Liver (tissue), 9 donors: ENCODE measurements around the gene RNU2-63P. TPM values are rescaled to one million over a fixed set of nuclear protein-coding genes. Genes with fewer than 3 reads are reported as not detected.
A peak's percentile ranks its signal among the peaks of the same experiment; 100 is the strongest.

Experiments
- DNase-seq: peaks from one replicate; pipeline ENCODE4 v3.0.0-alpha.2; 2017; ENCODE audit warnings: low spot score
- H3K27ac ChIP-seq, 2 donors: one replicate each; pipeline ENCODE4 v1.7.0; 2013; ENCODE audit warnings: inconsistent platforms in 2 of 2, low read length in 2 of 2, control low read depth in 1 of 2, low read depth in 1 of 2, mild to moderate bottlenecking in 1 of 2
- H3K27me3 ChIP-seq, 4 donors: one replicate each; pipeline versions ENCODE4 v1.6.1 to v1.7.0; 2013; ENCODE audit warnings: low read length in 3 of 4, inconsistent platforms in 1 of 4, mild to moderate bottlenecking in 1 of 4, moderate library complexity in 1 of 4; ENCODE audit not compliant: control insufficient read depth in 4 of 4, insufficient read depth in 4 of 4
- H3K36me3 ChIP-seq, 4 donors: one replicate each; pipeline versions ENCODE4 v1.6.1 to v1.7.0; 2013; ENCODE audit warnings: low read length in 3 of 4, mild to moderate bottlenecking in 3 of 4, low read depth in 1 of 4, moderate library complexity in 1 of 4; ENCODE audit not compliant: control insufficient read depth in 4 of 4, insufficient read depth in 3 of 4
- H3K4me1 ChIP-seq, 4 donors: one replicate each; pipeline versions ENCODE4 v1.6.1 to v1.7.0; 2013; ENCODE audit warnings: low read length in 3 of 4, mild to moderate bottlenecking in 3 of 4, moderate library complexity in 1 of 4; ENCODE audit not compliant: control insufficient read depth in 4 of 4, insufficient read depth in 4 of 4
- H3K4me3 ChIP-seq, 3 donors: one replicate each; pipeline versions ENCODE4 v1.6.1 to v1.7.0; 2013; ENCODE audit warnings: low read length in 3 of 3, control low read depth in 1 of 3, low read depth in 1 of 3, mild to moderate bottlenecking in 1 of 3
- H3K9ac ChIP-seq, 2 donors: one replicate each; pipeline ENCODE4 v1.7.0; 2013; ENCODE audit warnings: low read length in 2 of 2, mild to moderate bottlenecking in 2 of 2, moderate library complexity in 2 of 2, control low read depth in 1 of 2, low read depth in 1 of 2
- H3K9me3 ChIP-seq, 4 donors: one replicate each; pipeline versions ENCODE4 v1.6.1 to v1.7.0; 2013; ENCODE audit warnings: low read length in 3 of 4; ENCODE audit not compliant: control insufficient read depth in 4 of 4
- ATF3 ChIP-seq: IDR thresholded peaks from 2 replicates; pipeline ENCODE4 v1.6.1; 2016; ENCODE audit warnings: antibody characterized with exemption
- CTCF ChIP-seq: fragments of 150-350 bp; IDR thresholded peaks from 2 replicates; pipeline ENCODE4 v1.5.1; 2017; ENCODE audit warnings: improper control_type of control experiment, low read depth, low read length; ENCODE audit not compliant: missing input control
- EGR1 ChIP-seq, 2 donors: IDR thresholded peaks; 2 replicates each; pipeline ENCODE4 v1.6.1; 2016 to 2018; ENCODE audit warnings: antibody characterized with exemption in 2 of 2, low read depth in 2 of 2
- FOXA2 ChIP-seq: IDR thresholded peaks from 2 replicates; pipeline ENCODE4 v1.6.1; 2016; ENCODE audit warnings: antibody characterized with exemption
- GABPA ChIP-seq, 2 donors: IDR thresholded peaks in 1 of 2; conservative IDR thresholded peaks in 1 of 2; 2 replicates each; pipeline ENCODE4 v1.6.1; 2016; ENCODE audit warnings: antibody characterized with exemption in 2 of 2, mild to moderate bottlenecking in 1 of 2, moderate library complexity in 1 of 2
- HNF4A ChIP-seq, 2 donors: conservative IDR thresholded peaks; 2 replicates each; pipeline ENCODE4 v1.6.1; 2016; ENCODE audit warnings: antibody characterized with exemption in 2 of 2, mild to moderate bottlenecking in 2 of 2
- JUND ChIP-seq, 2 donors: IDR thresholded peaks; 2 replicates each; pipeline ENCODE4 v1.6.1; 2016; ENCODE audit warnings: antibody characterized with exemption in 2 of 2
- MAX ChIP-seq: IDR thresholded peaks from 2 replicates; pipeline ENCODE4 v1.6.1; 2016; ENCODE audit warnings: antibody characterized with exemption
- NR2F2 ChIP-seq: IDR thresholded peaks from 2 replicates; pipeline ENCODE4 v1.6.1; 2016; ENCODE audit warnings: antibody characterized with exemption
- RAD21 ChIP-seq, 2 donors: IDR thresholded peaks; 2 replicates each; pipeline ENCODE4 v1.6.1; 2016; ENCODE audit warnings: antibody characterized with exemption in 2 of 2, mild to moderate bottlenecking in 2 of 2
- REST ChIP-seq: IDR thresholded peaks from 2 replicates; pipeline ENCODE4 v1.6.1; 2016; ENCODE audit warnings: antibody characterized with exemption, mild to moderate bottlenecking
- RXRA ChIP-seq, 2 donors: IDR thresholded peaks; 2 replicates each; pipeline ENCODE4 v1.6.1; 2017 to 2018; ENCODE audit warnings: antibody characterized with exemption in 2 of 2, mild to moderate bottlenecking in 1 of 2
- SP1 ChIP-seq: IDR thresholded peaks from 2 replicates; pipeline ENCODE4 v1.6.1; 2018; ENCODE audit warnings: antibody characterized with exemption, mild to moderate bottlenecking
- TAF1 ChIP-seq: conservative IDR thresholded peaks from 2 replicates; pipeline ENCODE4 v1.6.1; 2016; ENCODE audit warnings: antibody characterized with exemption, mild to moderate bottlenecking
- YY1 ChIP-seq: IDR thresholded peaks from 2 replicates; pipeline ENCODE4 v1.6.1; 2016; ENCODE audit warnings: antibody characterized with exemption, mild to moderate bottlenecking
- ZBTB33 ChIP-seq: IDR thresholded peaks from 2 replicates; pipeline ENCODE4 v1.6.1; 2016; ENCODE audit warnings: antibody characterized with exemption
- WGBS: extraction: QIAGEN DNeasy Blood & Tissue Kit; methylation state at CpG from one replicate; pipeline ENCODE4 v1.1.7; 2013; 5-methylcytosine and 5-hydroxymethylcytosine counted together
- polyA plus RNA-seq, 2 donors: library from polyadenylated mRNA; stranded (reverse) in 1 of 2; unstranded in 1 of 2; fragments of 200-250 nt in 1 of 2; fragments of >200 nt in 1 of 2; fragmentation: Nextera tagmentation in 1 of 2; extraction: Ambion mirVana in 1 of 2; gene quantifications; one replicate each; pipeline versions ENCODE4 v1.2.1 to v1.2.3, GENCODE V29; 2013 to 2015
- total RNA-seq, 2 donors: library from RNA; depleted of rRNA; stranded (reverse); fragments of >200 nt; gene quantifications; one replicate each; pipeline ENCODE4 v1.2.3, GENCODE V29; 2014
- donor health status: healthy.
- donor health status: healthy.
- donor health status: healthy.
- donor health status: healthy.
- donor health status: healthy.

Gene RNU2-63P
- total and polyA plus RNA-seq, 4 donors, result not detected

GRCh38 chr2:88055371-88056128 lies 39.2 kb upstream of the RNU2-63P start, which contains the start of gene KRCC1:
Gene KRCC1, minus strand, starts transcription at chr2:88055783. Its CDS starts 27,220 bp downstream, at chr2:88028563.
- H3K27ac ChIP-seq, result peak within 1 kb of the TSS; percentile 92 to 96
- WGBS, result under 1% methylated on average over 77 of the region's 77 CpGs
- peak; percentile 91 for DNase-seq
- peaks cover 4 to 27% (median 17%) of the 10 kb centered on the region in 4 donors for H3K4me1 ChIP-seq
- no peaks in the 10 kb centered on the region for H3K36me3 ChIP-seq
- TF ChIP-seq JUND (IDR thresholded peaks at IDR 0.05), result no peak
- TF ChIP-seq RAD21 (IDR thresholded peaks at IDR 0.05), result peak in 1 of 2 donors; percentile 49
- TF ChIP-seq GABPA (IDR thresholded peaks at IDR 0.05 in 1 of 2, conservative IDR thresholded peaks at IDR 0.05 in 1 of 2), result peak in 1 of 2 donors; percentile 76
- peak in 1 of 2 donors; percentile 9 for TF ChIP-seq RXRA (IDR thresholded peaks at IDR 0.05)
- TF ChIP-seq FOXA2, result no peak
- TF ChIP-seq ZBTB33, result no peak
- no peak for TF ChIP-seq MAX
- peak; percentile 36 for TF ChIP-seq SP1
- TF ChIP-seq NR2F2, result no peak
- TF ChIP-seq REST, result peak; percentile 89
- TF ChIP-seq EGR1 (IDR thresholded peaks at IDR 0.05; ENCODE audit: low read depth in 2 of 2), result peak in 1 of 2 donors; percentile 41
- peak; percentile 98 for TF ChIP-seq YY1
- no peak for TF ChIP-seq ATF3
- no peak for TF ChIP-seq HNF4A (conservative IDR thresholded peaks at IDR 0.05)
- TF ChIP-seq CTCF, result peak; percentile 22
- peak; percentile 84 for TF ChIP-seq TAF1
- H3K9ac ChIP-seq, result peak within 1 kb of the TSS; percentile 82 to 87
- H3K9me3 ChIP-seq, result no peaks in the 10 kb centered on the region
- H3K27me3 ChIP-seq, result no peaks in the 10 kb centered on the region
- peak within 1 kb of the TSS; percentile 72 to 99 (median 90) for H3K4me3 ChIP-seq
